WI38 (cell line): ENCODE measurements around the gene NPR3.

Experiments used
- H3K4me3 ChIP-seq: 2 replicates; pipeline ENCODE4 v1.5.1; 2011; ENCODE audit warnings: low read depth, mild to moderate bottlenecking, control low read depth, low read length
- CTCF ChIP-seq: IDR thresholded peaks from 2 replicates; pipeline ENCODE4 v1.5.1; 2012; ENCODE audit warnings: low read depth, mild to moderate bottlenecking, control low read depth, low read length

The NPR3 gene

GRCh38 chr5:32710550-32711361 is at the start of gene NPR3:
NPR3 (plus strand) TSS chr5:32711321; CDS start chr5:32711777, 456 bp downstream.
- TF ChIP-seq CTCF, result no peak
- peak within 1 kb of the TSS; percentile 69 for H3K4me3 ChIP-seq

DNA sequence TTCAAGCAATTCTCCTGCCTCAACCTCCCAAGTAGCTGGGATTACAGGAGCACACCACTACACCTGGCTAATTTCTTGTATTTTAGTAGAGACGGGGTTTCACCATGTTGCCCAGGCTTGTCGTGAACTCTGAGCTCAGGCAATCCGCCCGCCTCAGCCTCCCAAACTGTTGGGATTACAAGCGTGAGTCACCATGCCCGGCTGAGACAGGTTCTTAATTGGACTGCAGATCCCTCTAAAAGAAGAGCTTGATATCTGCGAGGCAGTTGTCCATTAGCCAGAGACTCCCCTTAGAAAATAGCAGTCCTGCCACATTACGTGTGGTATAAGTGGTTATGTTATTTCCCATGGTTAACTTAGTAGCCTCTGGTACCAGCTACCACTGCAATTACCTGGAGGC is 46.6 kb upstream of the NPR3 start:
- TF ChIP-seq CTCF, result no peak
- H3K4me3 ChIP-seq, result no peak overlapping the region

DNA sequence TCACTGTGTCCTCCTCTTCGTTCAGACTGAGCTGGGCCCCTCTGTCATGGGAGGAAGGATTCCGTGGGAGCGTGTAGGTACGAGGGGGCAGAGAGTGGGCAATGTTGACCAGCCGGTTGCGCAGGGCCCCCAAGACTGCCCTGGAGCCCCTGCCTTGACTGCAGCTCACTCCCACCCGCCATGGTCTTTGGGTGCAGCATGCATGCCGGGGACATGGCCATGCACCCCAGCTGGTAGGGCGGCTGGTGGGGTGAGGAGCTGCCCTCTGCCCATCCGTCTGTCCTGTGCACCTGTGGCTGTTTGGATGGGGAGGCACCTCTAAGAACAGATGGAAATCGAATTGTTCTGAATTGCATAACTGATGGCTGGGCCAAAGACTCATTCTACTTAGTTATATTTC is 42.6 kb upstream of the NPR3 start:
- no peak for TF ChIP-seq CTCF
- H3K4me3 ChIP-seq, result no peak overlapping the region

DNA sequence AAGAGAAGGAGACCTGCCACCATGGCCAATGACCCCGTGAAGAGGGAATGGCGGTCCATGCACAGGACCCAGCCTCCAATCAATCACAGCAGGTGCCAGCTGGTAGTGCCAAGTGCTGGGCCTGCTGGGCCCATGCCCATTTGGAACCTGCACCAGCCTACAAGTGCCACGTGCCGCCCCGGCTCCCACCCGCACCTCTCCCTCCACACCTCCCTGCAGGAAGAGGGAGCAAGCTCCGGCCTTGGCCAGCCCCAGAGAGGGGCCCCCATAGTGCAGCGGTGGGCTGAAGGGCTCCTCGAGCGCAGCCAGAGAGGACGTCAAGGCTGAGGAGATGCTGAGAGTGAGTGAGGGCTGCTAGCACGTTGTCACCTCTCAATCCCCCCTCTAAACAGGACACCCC is 37.8 kb upstream of the NPR3 start:
- TF ChIP-seq CTCF, result no peak
- H3K4me3 ChIP-seq, result no peak overlapping the region

- TF ChIP-seq CTCF, result no peak
- H3K4me3 ChIP-seq, result no peak overlapping the region
Measured at GRCh38 chr5:32677023-32677422, 34.1 kb upstream of the NPR3 start.

DNA sequence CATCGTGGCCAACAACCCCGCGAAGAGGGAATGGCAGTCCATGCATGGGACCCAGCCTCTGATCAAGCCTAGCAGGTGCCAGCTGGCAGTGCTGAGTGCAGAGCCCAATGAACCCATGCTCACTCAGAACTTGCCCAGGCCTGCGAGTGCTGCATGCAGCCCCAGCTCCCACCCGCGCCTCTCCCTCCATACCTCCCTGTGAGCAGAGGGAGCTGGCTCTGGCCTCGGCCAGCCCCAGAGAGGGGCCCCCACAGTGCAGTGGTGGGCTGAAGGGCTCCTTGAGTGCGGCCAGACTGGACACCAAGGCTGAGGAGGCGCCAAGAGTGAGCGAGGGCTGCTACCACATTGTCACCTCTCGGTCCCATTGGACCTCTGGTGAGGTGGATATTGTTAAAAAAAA is 32.6 kb upstream of the NPR3 start:
- H3K4me3 ChIP-seq, result no peak overlapping the region
- no peak for TF ChIP-seq CTCF

GRCh38 chr5:32679218-32679617 is 31.9 kb upstream of the NPR3 start:
- TF ChIP-seq CTCF, result no peak

More at GRCh38 chr5:32679218-32679617, 31.9 kb upstream of the NPR3 start:
- H3K4me3 ChIP-seq, result no peak overlapping the region
